ENCODE results near the gene ENOSF1. TPM values are rescaled to one million over a fixed set of nuclear protein-coding genes. Genes with fewer than 3 reads are reported as not detected.
A peak's percentile ranks its signal among the peaks of the same experiment; 100 is the strongest.

The ENOSF1 gene
- total and polyA plus RNA-seq, 2 of the 13 experiments (the other 11 are each of a cell fraction or from before 2014, with no cell fraction given), result 37.6 to 40.1 TPM

DNA sequence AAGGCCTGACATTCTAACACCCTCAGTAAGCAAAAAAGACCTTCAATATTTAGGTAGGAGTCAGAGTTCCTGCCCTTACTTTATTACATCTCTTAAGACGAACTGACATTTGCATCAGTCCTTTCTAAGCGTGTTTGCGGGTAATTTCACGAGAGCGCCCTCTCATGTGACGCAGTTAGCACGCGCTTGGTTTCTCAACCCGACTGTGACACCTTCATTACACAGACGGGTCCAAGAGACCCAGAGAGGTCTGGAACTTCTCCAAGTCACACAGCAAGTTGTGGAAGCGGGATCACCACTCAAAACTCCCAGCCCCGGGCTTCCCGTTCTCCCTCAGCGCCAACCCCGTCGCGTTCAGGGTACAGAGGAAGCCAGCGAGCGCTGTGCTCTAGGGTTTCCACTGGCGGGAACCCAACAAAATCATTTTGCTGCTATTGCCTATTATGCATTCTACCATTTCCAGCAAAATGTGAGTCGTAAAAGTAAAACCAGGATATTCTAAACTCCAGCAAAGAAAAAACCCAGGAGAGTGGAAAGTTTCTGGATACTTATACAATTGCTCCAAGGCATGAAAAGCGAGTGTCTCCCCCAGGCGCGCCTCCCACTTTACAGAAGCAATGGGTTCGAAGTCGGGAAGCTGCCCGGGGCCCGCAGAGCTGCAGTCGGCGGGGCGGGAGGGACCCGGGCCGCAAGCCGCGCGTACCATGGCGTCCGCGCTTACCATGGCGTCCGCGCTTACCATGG, 601 bp downstream of the ENOSF1 start (continued):
- no peak for TF ChIP-seq ZNF775 (CRISPR knock-in tag; IDR thresholded peaks at IDR 0.05; ENCODE audit: borderline replicate concordance)
- 0 out of 2 replicates have a peak, but pooled peaks have one; percentile 31 for TF ChIP-seq ZNF564 (CRISPR knock-in tag; IDR thresholded peaks at IDR 0.05)
- TF ChIP-seq ZNF660 (CRISPR knock-in tag; IDR thresholded peaks at IDR 0.05; ENCODE audit: borderline replicate concordance, low read depth), result no peak
- TF ChIP-seq GZF1 (CRISPR knock-in tag; IDR thresholded peaks at IDR 0.05), result no peak
- TF ChIP-seq, protein P1, sequence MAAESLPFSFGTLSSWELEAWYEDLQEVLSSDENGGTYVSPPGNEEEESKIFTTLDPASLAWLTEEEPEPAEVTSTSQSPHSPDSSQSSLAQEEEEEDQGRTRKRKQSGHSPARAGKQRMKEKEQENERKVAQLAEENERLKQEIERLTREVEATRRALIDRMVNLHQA (CRISPR knock-in tag; IDR thresholded peaks at IDR 0.05), result no peak
- peak; percentile 6; the same call in 1 of the 2 replicates for TF ChIP-seq ZNF709 (CRISPR knock-in tag; IDR thresholded peaks at IDR 0.05)
- TF ChIP-seq, protein P2, sequence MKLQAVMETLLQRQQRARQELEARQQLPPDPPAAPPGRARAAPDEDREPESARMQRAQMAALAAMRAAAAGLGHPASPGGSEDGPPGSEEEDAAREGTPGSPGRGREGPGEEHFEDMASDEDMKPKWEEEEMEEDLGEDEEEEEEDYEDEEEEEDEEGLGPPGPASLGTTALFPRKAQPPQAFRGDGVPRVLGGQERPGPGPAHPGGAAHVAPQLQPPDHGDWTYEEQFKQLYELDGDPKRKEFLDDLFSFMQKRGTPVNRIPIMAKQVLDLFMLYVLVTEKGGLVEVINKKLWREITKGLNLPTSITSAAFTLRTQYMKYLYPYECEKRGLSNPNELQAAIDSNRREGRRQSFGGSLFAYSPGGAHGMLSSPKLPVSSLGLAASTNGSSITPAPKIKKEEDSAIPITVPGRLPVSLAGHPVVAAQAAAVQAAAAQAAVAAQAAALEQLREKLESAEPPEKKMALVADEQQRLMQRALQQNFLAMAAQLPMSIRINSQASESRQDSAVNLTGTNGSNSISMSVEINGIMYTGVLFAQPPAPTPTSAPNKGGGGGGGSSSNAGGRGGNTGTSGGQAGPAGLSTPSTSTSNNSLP (IDR thresholded peaks at IDR 0.05; ENCODE audit: low read depth, low read length), result no peak
- TF ChIP-seq, protein P3, sequence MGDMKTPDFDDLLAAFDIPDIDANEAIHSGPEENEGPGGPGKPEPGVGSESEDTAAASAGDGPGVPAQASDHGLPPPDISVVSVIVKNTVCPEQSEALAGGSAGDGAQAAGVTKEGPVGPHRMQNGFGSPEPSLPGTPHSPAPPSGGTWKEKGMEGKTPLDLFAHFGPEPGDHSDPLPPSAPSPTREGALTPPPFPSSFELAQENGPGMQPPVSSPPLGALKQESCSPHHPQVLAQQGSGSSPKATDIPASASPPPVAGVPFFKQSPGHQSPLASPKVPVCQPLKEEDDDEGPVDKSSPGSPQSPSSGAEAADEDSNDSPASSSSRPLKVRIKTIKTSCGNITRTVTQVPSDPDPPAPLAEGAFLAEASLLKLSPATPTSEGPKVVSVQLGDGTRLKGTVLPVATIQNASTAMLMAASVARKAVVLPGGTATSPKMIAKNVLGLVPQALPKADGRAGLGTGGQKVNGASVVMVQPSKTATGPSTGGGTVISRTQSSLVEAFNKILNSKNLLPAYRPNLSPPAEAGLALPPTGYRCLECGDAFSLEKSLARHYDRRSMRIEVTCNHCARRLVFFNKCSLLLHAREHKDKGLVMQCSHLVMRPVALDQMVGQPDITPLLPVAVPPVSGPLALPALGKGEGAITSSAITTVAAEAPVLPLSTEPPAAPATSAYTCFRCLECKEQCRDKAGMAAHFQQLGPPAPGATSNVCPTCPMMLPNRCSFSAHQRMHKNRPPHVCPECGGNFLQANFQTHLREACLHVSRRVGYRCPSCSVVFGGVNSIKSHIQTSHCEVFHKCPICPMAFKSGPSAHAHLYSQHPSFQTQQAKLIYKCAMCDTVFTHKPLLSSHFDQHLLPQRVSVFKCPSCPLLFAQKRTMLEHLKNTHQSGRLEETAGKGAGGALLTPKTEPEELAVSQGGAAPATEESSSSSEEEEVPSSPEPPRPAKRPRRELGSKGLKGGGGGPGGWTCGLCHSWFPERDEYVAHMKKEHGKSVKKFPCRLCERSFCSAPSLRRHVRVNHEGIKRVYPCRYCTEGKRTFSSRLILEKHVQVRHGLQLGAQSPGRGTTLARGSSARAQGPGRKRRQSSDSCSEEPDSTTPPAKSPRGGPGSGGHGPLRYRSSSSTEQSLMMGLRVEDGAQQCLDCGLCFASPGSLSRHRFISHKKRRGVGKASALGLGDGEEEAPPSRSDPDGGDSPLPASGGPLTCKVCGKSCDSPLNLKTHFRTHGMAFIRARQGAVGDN (CRISPR knock-in tag; IDR thresholded peaks at IDR 0.05), result no peak
- no peak for TF ChIP-seq EZH2 (conservative IDR thresholded peaks at IDR 0.05; ENCODE audit: low read depth, low read length)
- no peak for TF ChIP-seq FOXJ3 (CRISPR knock-in tag; IDR thresholded peaks at IDR 0.05; ENCODE audit: borderline replicate concordance)
- TF ChIP-seq NONO (IDR thresholded peaks at IDR 0.05), result no peak
- no peak for TF ChIP-seq NONO (CRISPR knock-in tag; conservative IDR thresholded peaks at IDR 0.05)
- TF ChIP-seq, protein P4, sequence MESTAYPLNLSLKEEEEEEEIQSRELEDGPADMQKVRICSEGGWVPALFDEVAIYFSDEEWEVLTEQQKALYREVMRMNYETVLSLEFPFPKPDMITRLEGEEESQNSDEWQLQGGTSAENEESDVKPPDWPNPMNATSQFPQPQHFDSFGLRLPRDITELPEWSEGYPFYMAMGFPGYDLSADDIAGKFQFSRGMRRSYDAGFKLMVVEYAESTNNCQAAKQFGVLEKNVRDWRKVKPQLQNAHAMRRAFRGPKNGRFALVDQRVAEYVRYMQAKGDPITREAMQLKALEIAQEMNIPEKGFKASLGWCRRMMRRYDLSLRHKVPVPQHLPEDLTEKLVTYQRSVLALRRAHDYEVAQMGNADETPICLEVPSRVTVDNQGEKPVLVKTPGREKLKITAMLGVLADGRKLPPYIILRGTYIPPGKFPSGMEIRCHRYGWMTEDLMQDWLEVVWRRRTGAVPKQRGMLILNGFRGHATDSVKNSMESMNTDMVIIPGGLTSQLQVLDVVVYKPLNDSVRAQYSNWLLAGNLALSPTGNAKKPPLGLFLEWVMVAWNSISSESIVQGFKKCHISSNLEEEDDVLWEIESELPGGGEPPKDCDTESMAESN (CRISPR knock-in tag; conservative IDR thresholded peaks at IDR 0.05), result no peak
- peak; percentile 52 for TF ChIP-seq POLR2G (IDR thresholded peaks at IDR 0.05; ENCODE audit: low read depth, low read length)
- TF ChIP-seq HDAC2 (CRISPR knock-in tag; IDR thresholded peaks at IDR 0.05), result peak; percentile 34; the same call in 1 of the 2 replicates
- TF ChIP-seq ZSCAN25 (CRISPR knock-in tag; IDR thresholded peaks at IDR 0.05), result peak; percentile 58; the same call in 1 of the 2 replicates
- TF ChIP-seq ATF1 (CRISPR knock-in tag; IDR thresholded peaks at IDR 0.05), result peak; percentile 71
- peak; percentile 71; the same call in 1 of the 2 replicates for TF ChIP-seq ZNF136 (CRISPR knock-in tag; IDR thresholded peaks at IDR 0.05; ENCODE audit: low read depth)
- TF ChIP-seq, protein P5, sequence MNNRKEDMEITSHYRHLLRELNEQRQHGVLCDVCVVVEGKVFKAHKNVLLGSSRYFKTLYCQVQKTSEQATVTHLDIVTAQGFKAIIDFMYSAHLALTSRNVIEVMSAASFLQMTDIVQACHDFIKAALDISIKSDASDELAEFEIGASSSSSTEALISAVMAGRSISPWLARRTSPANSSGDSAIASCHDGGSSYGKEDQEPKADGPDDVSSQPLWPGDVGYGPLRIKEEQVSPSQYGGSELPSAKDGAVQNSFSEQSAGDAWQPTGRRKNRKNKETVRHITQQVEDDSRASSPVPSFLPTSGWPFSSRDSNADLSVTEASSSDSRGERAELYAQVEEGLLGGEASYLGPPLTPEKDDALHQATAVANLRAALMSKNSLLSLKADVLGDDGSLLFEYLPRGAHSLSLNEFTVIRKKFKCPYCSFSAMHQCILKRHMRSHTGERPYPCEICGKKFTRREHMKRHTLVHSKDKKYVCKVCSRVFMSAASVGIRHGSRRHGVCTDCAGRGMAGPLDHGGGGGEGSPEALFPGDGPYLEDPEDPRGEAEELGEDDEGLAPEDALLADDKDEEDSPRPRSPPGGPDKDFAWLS (CRISPR knock-in tag; IDR thresholded peaks at IDR 0.05; ENCODE audit: borderline replicate concordance), result 0 out of 2 replicates have a peak, but pooled peaks have one; percentile 3
- peak; percentile 57 for TF ChIP-seq SAP130 (CRISPR knock-in tag; IDR thresholded peaks at IDR 0.05; ENCODE audit: low read depth)

Measured in HepG2 (cell line).